Ishikawa (cell line): ENCODE results near the gene TMEM114.

Source experiments
- CEBPB ChIP-seq: IDR thresholded peaks from 2 replicates; pipeline ENCODE4 v1.6.1; 2012
- CREB1 ChIP-seq: IDR thresholded peaks from 2 replicates; pipeline ENCODE4 v1.6.1; 2012; ENCODE audit warnings: low read depth
- EGR1 ChIP-seq: IDR thresholded peaks from 2 replicates; pipeline ENCODE4 v1.6.1; 2012
- EP300 ChIP-seq: IDR thresholded peaks from 2 replicates; pipeline ENCODE4 v1.6.1; 2012; ENCODE audit warnings: borderline replicate concordance
- FOXM1 ChIP-seq: IDR thresholded peaks from 2 replicates; pipeline ENCODE4 v1.6.1; 2012; ENCODE audit warnings: low read depth, borderline replicate concordance
- MAX ChIP-seq: IDR thresholded peaks from 2 replicates; pipeline ENCODE4 v1.6.1; 2012
- NFIC ChIP-seq: IDR thresholded peaks from 2 replicates; pipeline ENCODE4 v1.6.1; 2012
- RAD21 ChIP-seq: IDR thresholded peaks from 2 replicates; pipeline ENCODE4 v1.6.1; 2012; ENCODE audit warnings: low read depth
- REST ChIP-seq: IDR thresholded peaks from 2 replicates; pipeline ENCODE4 v1.6.1; 2012; ENCODE audit warnings: low read depth, mild to moderate bottlenecking
- TAF1 ChIP-seq: IDR thresholded peaks from 2 replicates; pipeline ENCODE4 v1.6.1; 2012; ENCODE audit warnings: low read depth, mild to moderate bottlenecking
- TCF12 ChIP-seq: IDR thresholded peaks from 2 replicates; pipeline ENCODE4 v1.6.1; 2012; ENCODE audit warnings: low read depth
- TEAD4 ChIP-seq: IDR thresholded peaks from 2 replicates; pipeline ENCODE4 v1.6.1; 2012
- YY1 ChIP-seq: IDR thresholded peaks from 2 replicates; pipeline ENCODE4 v1.6.1; 2012; ENCODE audit warnings: low read depth
- ZBTB7A ChIP-seq: IDR thresholded peaks from 2 replicates; pipeline ENCODE4 v1.6.1; 2012; ENCODE audit warnings: low read depth
- TF ChIP-seq, protein P1 (sequence below): IDR thresholded peaks from 2 replicates; pipeline ENCODE4 v1.6.1; 2012

Gene TMEM114

GRCh38 chr16:8611886-8612600 lies 21.7 kb upstream of the TMEM114 start:
- TF ChIP-seq TCF12, result no peak
- no peak for TF ChIP-seq CEBPB
- no peak for TF ChIP-seq RAD21
- TF ChIP-seq NFIC, result no peak
- no peak for TF ChIP-seq EGR1
- no peak for TF ChIP-seq TEAD4
- no peak for TF ChIP-seq REST
- TF ChIP-seq CREB1, result no peak
- TF ChIP-seq, protein P1, sequence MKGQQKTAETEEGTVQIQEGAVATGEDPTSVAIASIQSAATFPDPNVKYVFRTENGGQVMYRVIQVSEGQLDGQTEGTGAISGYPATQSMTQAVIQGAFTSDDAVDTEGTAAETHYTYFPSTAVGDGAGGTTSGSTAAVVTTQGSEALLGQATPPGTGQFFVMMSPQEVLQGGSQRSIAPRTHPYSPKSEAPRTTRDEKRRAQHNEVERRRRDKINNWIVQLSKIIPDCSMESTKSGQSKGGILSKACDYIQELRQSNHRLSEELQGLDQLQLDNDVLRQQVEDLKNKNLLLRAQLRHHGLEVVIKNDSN, result no peak
- no peak for TF ChIP-seq EP300
- no peak for TF ChIP-seq MAX

DNA sequence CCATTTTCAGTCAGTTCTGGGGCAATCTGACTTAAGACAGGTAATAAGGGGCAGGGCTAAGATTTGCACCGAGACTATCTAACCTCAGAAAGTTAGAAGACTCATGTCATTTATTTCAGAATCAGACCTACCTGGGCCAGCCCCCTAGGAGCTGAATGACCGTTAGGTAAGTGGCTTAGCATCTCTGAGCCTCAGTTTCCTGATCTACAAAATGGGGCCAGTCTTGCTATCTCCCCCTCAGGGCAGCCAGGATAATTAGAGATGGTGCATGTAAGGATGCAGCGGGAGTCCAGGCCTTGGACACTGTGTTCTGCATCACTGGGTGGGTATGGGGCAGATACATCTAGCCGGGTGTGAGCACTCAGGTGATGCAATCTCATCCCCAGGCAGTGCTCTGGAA lies 20.8 kb upstream of the TMEM114 start:
- no peak for TF ChIP-seq TCF12
- TF ChIP-seq TAF1, result no peak
- TF ChIP-seq EGR1, result no peak
- TF ChIP-seq TEAD4, result no peak

DNA sequence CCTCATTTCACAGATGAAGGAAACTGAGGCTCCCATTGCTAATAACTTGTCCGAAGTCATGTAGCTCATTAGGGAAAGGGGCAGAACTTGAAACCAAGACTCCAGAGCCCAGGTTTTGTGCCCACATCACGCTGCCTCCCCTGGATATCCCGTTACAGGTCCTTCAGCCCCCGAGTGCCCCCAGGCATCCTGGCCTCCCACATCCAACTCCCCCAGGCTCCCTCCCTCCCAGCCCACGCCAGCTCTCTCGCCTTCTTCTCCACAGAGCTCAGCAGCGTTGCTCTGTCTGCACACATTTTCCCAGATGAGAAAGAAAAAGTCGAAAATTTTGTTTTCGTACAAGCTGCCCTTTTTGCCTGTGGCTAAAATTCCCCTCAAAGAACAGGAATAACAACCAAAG lies 16.9 kb upstream of the TMEM114 start:
- TF ChIP-seq YY1 (no peak), ZBTB7A (no peak), TCF12 (no peak)

- TF ChIP-seq FOXM1 (no peak), TCF12 (no peak), CREB1 (no peak), TAF1 (no peak), MAX (no peak), REST (no peak), TEAD4 (no peak), EP300 (no peak), RAD21 (no peak), EGR1 (no peak), NFIC (no peak), ZBTB7A (no peak), CEBPB (no peak), YY1 (no peak)
- TF ChIP-seq, protein P1, result no peak
These were observed 15.2 kb upstream of the TMEM114 start for GRCh38 chr16:8605554-8605953.

GRCh38 chr16:8600144-8600775 lies 9.9 kb upstream of the TMEM114 start:
- no peak for TF ChIP-seq TEAD4
- TF ChIP-seq ZBTB7A, result no peak
- TF ChIP-seq MAX, result no peak
- TF ChIP-seq TCF12, result no peak
- TF ChIP-seq TAF1, result no peak
- TF ChIP-seq EGR1, result no peak
- no peak for TF ChIP-seq REST
- no peak for TF ChIP-seq YY1
- TF ChIP-seq, protein P1, result no peak
- TF ChIP-seq RAD21, result no peak
- TF ChIP-seq NFIC, result no peak
- TF ChIP-seq EP300, result no peak
- no peak for TF ChIP-seq CREB1
- no peak for TF ChIP-seq FOXM1
- TF ChIP-seq CEBPB, result no peak
